Liver (tissue), 9 donors: ENCODE data around the gene RPL10. TPM values are rescaled to one million over a fixed set of nuclear protein-coding genes. Genes with fewer than 3 reads are reported as not detected.

Experiments
- DNase-seq: peaks from one replicate; pipeline ENCODE4 v3.0.0-alpha.2; 2017; ENCODE audit warnings: low spot score
- H3K27ac ChIP-seq, 2 donors: one replicate each; pipeline ENCODE4 v1.7.0; 2013; ENCODE audit warnings: inconsistent platforms in 2 of 2, low read length in 2 of 2, control low read depth in 1 of 2, low read depth in 1 of 2, mild to moderate bottlenecking in 1 of 2
- H3K27me3 ChIP-seq, 4 donors: one replicate each; pipeline versions ENCODE4 v1.6.1 to v1.7.0; 2013; ENCODE audit warnings: low read length in 3 of 4, inconsistent platforms in 1 of 4, mild to moderate bottlenecking in 1 of 4, moderate library complexity in 1 of 4; ENCODE audit not compliant: control insufficient read depth in 4 of 4, insufficient read depth in 4 of 4
- H3K36me3 ChIP-seq, 4 donors: one replicate each; pipeline versions ENCODE4 v1.6.1 to v1.7.0; 2013; ENCODE audit warnings: low read length in 3 of 4, mild to moderate bottlenecking in 3 of 4, low read depth in 1 of 4, moderate library complexity in 1 of 4; ENCODE audit not compliant: control insufficient read depth in 4 of 4, insufficient read depth in 3 of 4
- H3K4me1 ChIP-seq, 4 donors: one replicate each; pipeline versions ENCODE4 v1.6.1 to v1.7.0; 2013; ENCODE audit warnings: low read length in 3 of 4, mild to moderate bottlenecking in 3 of 4, moderate library complexity in 1 of 4; ENCODE audit not compliant: control insufficient read depth in 4 of 4, insufficient read depth in 4 of 4
- H3K4me3 ChIP-seq, 3 donors: one replicate each; pipeline versions ENCODE4 v1.6.1 to v1.7.0; 2013; ENCODE audit warnings: low read length in 3 of 3, control low read depth in 1 of 3, low read depth in 1 of 3, mild to moderate bottlenecking in 1 of 3
- H3K9ac ChIP-seq, 2 donors: one replicate each; pipeline ENCODE4 v1.7.0; 2013; ENCODE audit warnings: low read length in 2 of 2, mild to moderate bottlenecking in 2 of 2, moderate library complexity in 2 of 2, control low read depth in 1 of 2, low read depth in 1 of 2
- H3K9me3 ChIP-seq, 4 donors: one replicate each; pipeline versions ENCODE4 v1.6.1 to v1.7.0; 2013; ENCODE audit warnings: low read length in 3 of 4; ENCODE audit not compliant: control insufficient read depth in 4 of 4
- EGR1 ChIP-seq, 2 donors: IDR thresholded peaks; 2 replicates each; pipeline ENCODE4 v1.6.1; 2016 to 2018; ENCODE audit warnings: antibody characterized with exemption in 2 of 2, low read depth in 2 of 2
- FOXA1 ChIP-seq: IDR thresholded peaks from 2 replicates; pipeline ENCODE4 v1.6.1; 2016; ENCODE audit warnings: antibody characterized with exemption
- FOXA2 ChIP-seq: IDR thresholded peaks from 2 replicates; pipeline ENCODE4 v1.6.1; 2016; ENCODE audit warnings: antibody characterized with exemption
- GABPA ChIP-seq, 2 donors: IDR thresholded peaks in 1 of 2; conservative IDR thresholded peaks in 1 of 2; 2 replicates each; pipeline ENCODE4 v1.6.1; 2016; ENCODE audit warnings: antibody characterized with exemption in 2 of 2, mild to moderate bottlenecking in 1 of 2, moderate library complexity in 1 of 2
- HNF4A ChIP-seq, 2 donors: conservative IDR thresholded peaks; 2 replicates each; pipeline ENCODE4 v1.6.1; 2016; ENCODE audit warnings: antibody characterized with exemption in 2 of 2, mild to moderate bottlenecking in 2 of 2
- HNF4G ChIP-seq: IDR thresholded peaks from 2 replicates; pipeline ENCODE4 v1.6.1; 2016; ENCODE audit warnings: antibody characterized with exemption
- JUND ChIP-seq, 2 donors: IDR thresholded peaks; 2 replicates each; pipeline ENCODE4 v1.6.1; 2016; ENCODE audit warnings: antibody characterized with exemption in 2 of 2
- NR2F2 ChIP-seq: IDR thresholded peaks from 2 replicates; pipeline ENCODE4 v1.6.1; 2016; ENCODE audit warnings: antibody characterized with exemption
- RAD21 ChIP-seq, 2 donors: IDR thresholded peaks; 2 replicates each; pipeline ENCODE4 v1.6.1; 2016; ENCODE audit warnings: antibody characterized with exemption in 2 of 2, mild to moderate bottlenecking in 2 of 2
- RXRA ChIP-seq, 2 donors: IDR thresholded peaks; 2 replicates each; pipeline ENCODE4 v1.6.1; 2017 to 2018; ENCODE audit warnings: antibody characterized with exemption in 2 of 2, mild to moderate bottlenecking in 1 of 2
- SP1 ChIP-seq: IDR thresholded peaks from 2 replicates; pipeline ENCODE4 v1.6.1; 2018; ENCODE audit warnings: antibody characterized with exemption, mild to moderate bottlenecking
- TAF1 ChIP-seq: conservative IDR thresholded peaks from 2 replicates; pipeline ENCODE4 v1.6.1; 2016; ENCODE audit warnings: antibody characterized with exemption, mild to moderate bottlenecking
- YY1 ChIP-seq: IDR thresholded peaks from 2 replicates; pipeline ENCODE4 v1.6.1; 2016; ENCODE audit warnings: antibody characterized with exemption, mild to moderate bottlenecking
- WGBS: extraction: QIAGEN DNeasy Blood & Tissue Kit; methylation state at CpG from one replicate; pipeline ENCODE4 v1.1.7; 2013; 5-methylcytosine and 5-hydroxymethylcytosine counted together
- polyA plus RNA-seq, 2 donors: library from polyadenylated mRNA; stranded (reverse) in 1 of 2; unstranded in 1 of 2; fragments of 200-250 nt in 1 of 2; fragments of >200 nt in 1 of 2; fragmentation: Nextera tagmentation in 1 of 2; extraction: Ambion mirVana in 1 of 2; gene quantifications; one replicate each; pipeline versions ENCODE4 v1.2.1 to v1.2.3, GENCODE V29; 2013 to 2015
- total RNA-seq, 2 donors: library from RNA; depleted of rRNA; stranded (reverse); fragments of >200 nt; gene quantifications; one replicate each; pipeline ENCODE4 v1.2.3, GENCODE V29; 2014
- TF ChIP-seq, protein P1 (sequence below): IDR thresholded peaks from 2 replicates; pipeline ENCODE4 v1.6.1; 2016; ENCODE audit warnings: antibody characterized with exemption
- TF ChIP-seq, protein P2 (sequence below): IDR thresholded peaks from 2 replicates; pipeline ENCODE4 v1.6.1; 2016; ENCODE audit warnings: antibody characterized with exemption, mild to moderate bottlenecking
- TF ChIP-seq, protein P3 (sequence below): fragments of 150-350 bp; IDR thresholded peaks from 2 replicates; pipeline ENCODE4 v1.5.1; 2017; ENCODE audit warnings: improper control_type of control experiment, low read depth, low read length; ENCODE audit not compliant: missing input control
- TF ChIP-seq, protein P4 (sequence below): IDR thresholded peaks from 2 replicates; pipeline ENCODE4 v1.6.1; 2016; ENCODE audit warnings: antibody characterized with exemption
- TF ChIP-seq, protein P5 (sequence below): IDR thresholded peaks from 2 replicates; pipeline ENCODE4 v1.6.1; 2016; ENCODE audit warnings: antibody characterized with exemption
- donor health status: healthy.
- donor health status: healthy.
- donor health status: healthy.
- donor health status: healthy.
- donor health status: healthy.

Gene RPL10
- total and polyA plus RNA-seq, 4 donors: 446 to 1,644 (median 1,423) TPM

DNA sequence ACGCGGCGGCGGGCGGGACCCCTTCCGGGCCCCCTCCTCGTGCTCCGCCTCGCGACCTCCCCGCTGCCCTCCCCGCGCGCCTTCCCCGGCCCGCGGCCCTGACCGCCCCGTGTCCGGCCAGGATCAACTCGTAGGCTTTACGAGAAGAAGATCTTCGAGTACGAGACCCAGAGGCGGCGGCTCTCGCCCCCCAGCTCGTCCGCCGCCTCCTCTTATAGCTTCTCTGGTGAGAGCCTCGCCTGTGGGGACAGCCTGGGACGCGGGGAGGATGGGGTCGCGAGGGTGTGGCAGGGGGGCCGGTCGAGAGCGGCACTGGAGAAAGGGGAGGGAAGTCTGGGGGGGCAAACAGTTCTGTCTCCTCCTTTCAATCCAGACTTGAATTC, 18.6 kb upstream of the RPL10 start:
- no peak for TF ChIP-seq HNF4G
- no peak for TF ChIP-seq RXRA (IDR thresholded peaks at IDR 0.05)
- TF ChIP-seq NR2F2: no peak
- no peak for TF ChIP-seq YY1
- no peak for TF ChIP-seq TAF1
- TF ChIP-seq, protein P1, sequence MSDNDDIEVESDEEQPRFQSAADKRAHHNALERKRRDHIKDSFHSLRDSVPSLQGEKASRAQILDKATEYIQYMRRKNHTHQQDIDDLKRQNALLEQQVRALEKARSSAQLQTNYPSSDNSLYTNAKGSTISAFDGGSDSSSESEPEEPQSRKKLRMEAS: no peak
- no peak for TF ChIP-seq EGR1 (IDR thresholded peaks at IDR 0.05; ENCODE audit: low read depth in 2 of 2)
- no peak for TF ChIP-seq FOXA2
- TF ChIP-seq GABPA (IDR thresholded peaks at IDR 0.05 in 1 of 2, conservative IDR thresholded peaks at IDR 0.05 in 1 of 2): no peak
- no peak for TF ChIP-seq SP1
- TF ChIP-seq JUND (IDR thresholded peaks at IDR 0.05): no peak
- TF ChIP-seq, protein P2, sequence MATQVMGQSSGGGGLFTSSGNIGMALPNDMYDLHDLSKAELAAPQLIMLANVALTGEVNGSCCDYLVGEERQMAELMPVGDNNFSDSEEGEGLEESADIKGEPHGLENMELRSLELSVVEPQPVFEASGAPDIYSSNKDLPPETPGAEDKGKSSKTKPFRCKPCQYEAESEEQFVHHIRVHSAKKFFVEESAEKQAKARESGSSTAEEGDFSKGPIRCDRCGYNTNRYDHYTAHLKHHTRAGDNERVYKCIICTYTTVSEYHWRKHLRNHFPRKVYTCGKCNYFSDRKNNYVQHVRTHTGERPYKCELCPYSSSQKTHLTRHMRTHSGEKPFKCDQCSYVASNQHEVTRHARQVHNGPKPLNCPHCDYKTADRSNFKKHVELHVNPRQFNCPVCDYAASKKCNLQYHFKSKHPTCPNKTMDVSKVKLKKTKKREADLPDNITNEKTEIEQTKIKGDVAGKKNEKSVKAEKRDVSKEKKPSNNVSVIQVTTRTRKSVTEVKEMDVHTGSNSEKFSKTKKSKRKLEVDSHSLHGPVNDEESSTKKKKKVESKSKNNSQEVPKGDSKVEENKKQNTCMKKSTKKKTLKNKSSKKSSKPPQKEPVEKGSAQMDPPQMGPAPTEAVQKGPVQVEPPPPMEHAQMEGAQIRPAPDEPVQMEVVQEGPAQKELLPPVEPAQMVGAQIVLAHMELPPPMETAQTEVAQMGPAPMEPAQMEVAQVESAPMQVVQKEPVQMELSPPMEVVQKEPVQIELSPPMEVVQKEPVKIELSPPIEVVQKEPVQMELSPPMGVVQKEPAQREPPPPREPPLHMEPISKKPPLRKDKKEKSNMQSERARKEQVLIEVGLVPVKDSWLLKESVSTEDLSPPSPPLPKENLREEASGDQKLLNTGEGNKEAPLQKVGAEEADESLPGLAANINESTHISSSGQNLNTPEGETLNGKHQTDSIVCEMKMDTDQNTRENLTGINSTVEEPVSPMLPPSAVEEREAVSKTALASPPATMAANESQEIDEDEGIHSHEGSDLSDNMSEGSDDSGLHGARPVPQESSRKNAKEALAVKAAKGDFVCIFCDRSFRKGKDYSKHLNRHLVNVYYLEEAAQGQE: no peak
- TF ChIP-seq, protein P3, sequence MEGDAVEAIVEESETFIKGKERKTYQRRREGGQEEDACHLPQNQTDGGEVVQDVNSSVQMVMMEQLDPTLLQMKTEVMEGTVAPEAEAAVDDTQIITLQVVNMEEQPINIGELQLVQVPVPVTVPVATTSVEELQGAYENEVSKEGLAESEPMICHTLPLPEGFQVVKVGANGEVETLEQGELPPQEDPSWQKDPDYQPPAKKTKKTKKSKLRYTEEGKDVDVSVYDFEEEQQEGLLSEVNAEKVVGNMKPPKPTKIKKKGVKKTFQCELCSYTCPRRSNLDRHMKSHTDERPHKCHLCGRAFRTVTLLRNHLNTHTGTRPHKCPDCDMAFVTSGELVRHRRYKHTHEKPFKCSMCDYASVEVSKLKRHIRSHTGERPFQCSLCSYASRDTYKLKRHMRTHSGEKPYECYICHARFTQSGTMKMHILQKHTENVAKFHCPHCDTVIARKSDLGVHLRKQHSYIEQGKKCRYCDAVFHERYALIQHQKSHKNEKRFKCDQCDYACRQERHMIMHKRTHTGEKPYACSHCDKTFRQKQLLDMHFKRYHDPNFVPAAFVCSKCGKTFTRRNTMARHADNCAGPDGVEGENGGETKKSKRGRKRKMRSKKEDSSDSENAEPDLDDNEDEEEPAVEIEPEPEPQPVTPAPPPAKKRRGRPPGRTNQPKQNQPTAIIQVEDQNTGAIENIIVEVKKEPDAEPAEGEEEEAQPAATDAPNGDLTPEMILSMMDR: no peak
- TF ChIP-seq, protein P4, sequence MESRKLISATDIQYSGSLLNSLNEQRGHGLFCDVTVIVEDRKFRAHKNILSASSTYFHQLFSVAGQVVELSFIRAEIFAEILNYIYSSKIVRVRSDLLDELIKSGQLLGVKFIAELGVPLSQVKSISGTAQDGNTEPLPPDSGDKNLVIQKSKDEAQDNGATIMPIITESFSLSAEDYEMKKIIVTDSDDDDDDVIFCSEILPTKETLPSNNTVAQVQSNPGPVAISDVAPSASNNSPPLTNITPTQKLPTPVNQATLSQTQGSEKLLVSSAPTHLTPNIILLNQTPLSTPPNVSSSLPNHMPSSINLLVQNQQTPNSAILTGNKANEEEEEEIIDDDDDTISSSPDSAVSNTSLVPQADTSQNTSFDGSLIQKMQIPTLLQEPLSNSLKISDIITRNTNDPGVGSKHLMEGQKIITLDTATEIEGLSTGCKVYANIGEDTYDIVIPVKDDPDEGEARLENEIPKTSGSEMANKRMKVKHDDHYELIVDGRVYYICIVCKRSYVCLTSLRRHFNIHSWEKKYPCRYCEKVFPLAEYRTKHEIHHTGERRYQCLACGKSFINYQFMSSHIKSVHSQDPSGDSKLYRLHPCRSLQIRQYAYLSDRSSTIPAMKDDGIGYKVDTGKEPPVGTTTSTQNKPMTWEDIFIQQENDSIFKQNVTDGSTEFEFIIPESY: no peak
- TF ChIP-seq, protein P5, sequence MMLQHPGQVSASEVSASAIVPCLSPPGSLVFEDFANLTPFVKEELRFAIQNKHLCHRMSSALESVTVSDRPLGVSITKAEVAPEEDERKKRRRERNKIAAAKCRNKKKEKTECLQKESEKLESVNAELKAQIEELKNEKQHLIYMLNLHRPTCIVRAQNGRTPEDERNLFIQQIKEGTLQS: no peak
- no peak for TF ChIP-seq FOXA1
- no peak for TF ChIP-seq HNF4A (conservative IDR thresholded peaks at IDR 0.05)
- no peak for TF ChIP-seq RAD21 (IDR thresholded peaks at IDR 0.05)
- Histone ChIP-seq H3K4me1 (peaks cover 6 to 11% (median 7%) of the 10 kb centered on the region in 4 donors), H3K9me3 (no peaks in the 10 kb centered on the region), H3K36me3 (no peaks in the 10 kb centered on the region), H3K4me3 (peak overlapping the region; percentile 69 to 78 (median 72)), H3K27ac (peak overlapping the region; percentile 96 to 98), H3K9ac (peak overlapping the region; percentile 87 to 91), H3K27me3 (no peaks in the 10 kb centered on the region)
- WGBS: under 1% methylated on average over 38 of the region's 38 CpGs
- no peak for DNase-seq
